Measurements from ENCODE around the gene DPY30. TPM values are rescaled to one million over a fixed set of nuclear protein-coding genes. Genes with fewer than 3 reads are reported as not detected.
A peak's percentile ranks its signal among the peaks of the same experiment; 100 is the strongest.

The DPY30 gene
- polyA plus RNA-seq, 1 of the 3 experiments (the other 2 are of a cell fraction), result 155 TPM

DNA sequence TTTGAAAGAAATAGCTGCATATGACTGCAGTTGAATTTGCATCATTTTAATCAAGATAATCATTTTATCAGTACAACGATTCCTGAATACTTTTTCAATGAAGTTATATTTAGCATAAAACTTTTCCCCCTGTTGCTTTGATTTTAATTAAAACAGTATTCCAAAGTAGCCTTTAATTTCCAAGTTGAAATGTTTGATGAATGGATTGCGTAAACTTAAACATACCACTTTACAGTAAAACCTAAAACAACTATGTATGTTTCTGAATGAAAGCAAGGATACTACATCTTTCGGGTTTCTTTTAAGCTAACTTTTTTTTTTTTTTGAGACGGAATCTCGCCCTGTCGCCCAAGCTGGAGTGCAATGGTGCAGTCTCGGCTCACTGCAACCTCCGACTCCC lies 25.1 kb upstream of the DPY30 start:
- no peaks in the 10 kb centered on the region for H3K9me3 ChIP-seq
- no peak overlapping the region for H2AFZ ChIP-seq (ENCODE audit: low read depth)
- H3K27ac ChIP-seq (ENCODE audit: low read depth in 2 of 2, low read length in 1 of 2), result 0 out of 4 replicates have a peak overlapping the region, but pooled peaks of 1 of the 2 experiments have one; percentile 88
- ChIA-PET POLR2A (interaction anchor here (2.3 to 3.0 kb wide), 2 partner anchors 25 to 101 kb away, joined by 24 to 58 read pairs; partner anchors contain the start of genes DPY30 and SLC30A6), CTCF (interaction anchor here (1.4 to 3.5 kb wide), 5 partner anchors 10 to 101 kb away, joined by 5 to 13 read pairs (median 8); partner anchors contain the start of genes DPY30 and SLC30A6)
- peak overlapping the region; percentile 78 for H3K4me2 ChIP-seq
- peaks cover 9 to 10% of the 10 kb centered on the region in 2 experiments; a peak in 3 of 4 replicates for H3K4me1 ChIP-seq (ENCODE audit: control insufficient read depth in 1 of 2, insufficient read depth in 2 of 2, low read depth in 1 of 2, low read length in 1 of 2)
- H3K27me3 ChIP-seq (ENCODE audit: insufficient read depth), result no peaks in the 10 kb centered on the region
- H4K20me1 ChIP-seq (ENCODE audit: insufficient read depth), result no peaks in the 10 kb centered on the region
- H3K9ac ChIP-seq, result peak overlapping the region; percentile 74; the same call in 1 of the 2 replicates
- DNase-seq, result no peak
- 85% methylated on average over 8 of the region's 8 CpGs for WGBS (ENCODE audit: low lambda C conversion rate)
- H3K36me3 ChIP-seq (replicated peaks in 1 of 2; ENCODE audit: control insufficient read depth in 1 of 2, insufficient read depth in 2 of 2, low read length in 1 of 2), result peaks cover 0 to 4% of the 10 kb centered on the region in 2 experiments
- H3K79me2 ChIP-seq (ENCODE audit: insufficient read depth), result peaks cover 46% of the 10 kb centered on the region
- H3F3A ChIP-seq (replicated peaks; ENCODE audit: insufficient read depth), result peaks cover 7% of the 10 kb centered on the region
- TF ChIP-seq CHD2 (IDR thresholded peaks at IDR 0.05; ENCODE audit: low read length, partially characterized antibody), result no peak
- TF ChIP-seq, protein P1, sequence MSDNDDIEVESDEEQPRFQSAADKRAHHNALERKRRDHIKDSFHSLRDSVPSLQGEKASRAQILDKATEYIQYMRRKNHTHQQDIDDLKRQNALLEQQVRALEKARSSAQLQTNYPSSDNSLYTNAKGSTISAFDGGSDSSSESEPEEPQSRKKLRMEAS (IDR thresholded peaks at IDR 0.05; ENCODE audit: low read depth), result no peak
- no peak for TF ChIP-seq TAF1 (IDR thresholded peaks at IDR 0.05; ENCODE audit: borderline replicate concordance, low read depth, low read length)
- TF ChIP-seq GABPA (IDR thresholded peaks at IDR 0.05; ENCODE audit: low read depth), result no peak
- TF ChIP-seq RAD21 (IDR thresholded peaks at IDR 0.05; ENCODE audit: low read length), result no peak
- no peak for TF ChIP-seq RXRA (IDR thresholded peaks at IDR 0.05; ENCODE audit: borderline replicate concordance, low read depth)
- no peak for TF ChIP-seq ELF1 (IDR thresholded peaks at IDR 0.05)
- TF ChIP-seq, protein P2, sequence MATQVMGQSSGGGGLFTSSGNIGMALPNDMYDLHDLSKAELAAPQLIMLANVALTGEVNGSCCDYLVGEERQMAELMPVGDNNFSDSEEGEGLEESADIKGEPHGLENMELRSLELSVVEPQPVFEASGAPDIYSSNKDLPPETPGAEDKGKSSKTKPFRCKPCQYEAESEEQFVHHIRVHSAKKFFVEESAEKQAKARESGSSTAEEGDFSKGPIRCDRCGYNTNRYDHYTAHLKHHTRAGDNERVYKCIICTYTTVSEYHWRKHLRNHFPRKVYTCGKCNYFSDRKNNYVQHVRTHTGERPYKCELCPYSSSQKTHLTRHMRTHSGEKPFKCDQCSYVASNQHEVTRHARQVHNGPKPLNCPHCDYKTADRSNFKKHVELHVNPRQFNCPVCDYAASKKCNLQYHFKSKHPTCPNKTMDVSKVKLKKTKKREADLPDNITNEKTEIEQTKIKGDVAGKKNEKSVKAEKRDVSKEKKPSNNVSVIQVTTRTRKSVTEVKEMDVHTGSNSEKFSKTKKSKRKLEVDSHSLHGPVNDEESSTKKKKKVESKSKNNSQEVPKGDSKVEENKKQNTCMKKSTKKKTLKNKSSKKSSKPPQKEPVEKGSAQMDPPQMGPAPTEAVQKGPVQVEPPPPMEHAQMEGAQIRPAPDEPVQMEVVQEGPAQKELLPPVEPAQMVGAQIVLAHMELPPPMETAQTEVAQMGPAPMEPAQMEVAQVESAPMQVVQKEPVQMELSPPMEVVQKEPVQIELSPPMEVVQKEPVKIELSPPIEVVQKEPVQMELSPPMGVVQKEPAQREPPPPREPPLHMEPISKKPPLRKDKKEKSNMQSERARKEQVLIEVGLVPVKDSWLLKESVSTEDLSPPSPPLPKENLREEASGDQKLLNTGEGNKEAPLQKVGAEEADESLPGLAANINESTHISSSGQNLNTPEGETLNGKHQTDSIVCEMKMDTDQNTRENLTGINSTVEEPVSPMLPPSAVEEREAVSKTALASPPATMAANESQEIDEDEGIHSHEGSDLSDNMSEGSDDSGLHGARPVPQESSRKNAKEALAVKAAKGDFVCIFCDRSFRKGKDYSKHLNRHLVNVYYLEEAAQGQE (IDR thresholded peaks at IDR 0.05; ENCODE audit: low read depth, low read length), result no peak
- TF ChIP-seq FOXJ3 (CRISPR knock-in tag; IDR thresholded peaks at IDR 0.05), result no peak
- TF ChIP-seq TCF12 (IDR thresholded peaks at IDR 0.05), result no peak
- TF ChIP-seq EP300 (IDR thresholded peaks at IDR 0.05; ENCODE audit: borderline replicate concordance in 1 of 2, low read depth in 1 of 2, low read length in 1 of 2), result no peak
- no peaks in the 10 kb centered on the region for H3K9me2 ChIP-seq
- peak overlapping the region; percentile 65 to 79 for H3K4me3 ChIP-seq (ENCODE audit: low read depth in 2 of 2, low read length in 1 of 2)

DNA sequence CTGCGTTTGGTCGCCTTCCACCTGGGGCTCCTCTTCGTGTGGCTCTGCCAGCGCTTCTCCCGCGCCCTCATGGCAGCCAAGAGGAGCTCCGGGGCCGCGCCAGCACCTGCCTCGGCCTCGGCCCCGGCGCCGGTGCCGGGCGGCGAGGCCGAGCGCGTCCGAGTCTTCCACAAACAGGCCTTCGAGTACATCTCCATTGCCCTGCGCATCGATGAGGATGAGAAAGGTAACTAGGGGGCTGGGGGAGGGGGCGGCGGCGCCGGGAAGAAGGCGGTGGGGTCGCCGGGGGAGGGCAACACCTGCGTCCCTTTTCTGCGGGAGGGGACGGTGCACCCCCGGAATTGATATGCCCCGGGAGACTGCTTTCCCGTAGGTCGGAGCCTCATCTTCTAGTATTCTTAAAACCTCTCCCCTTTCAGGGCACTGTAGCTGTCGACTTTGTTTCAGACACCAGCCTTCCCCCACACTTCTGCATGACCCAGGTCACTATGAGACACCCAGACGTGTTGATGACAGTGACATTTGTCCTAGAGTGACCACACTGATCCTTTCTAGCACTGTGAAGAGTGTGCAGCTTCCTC lies 24.5 kb upstream of the DPY30 start:
- 3% methylated on average over 20 of the region's 40 CpGs for WGBS (ENCODE audit: low lambda C conversion rate)
- H3K9me2 ChIP-seq, result no peaks in the 10 kb centered on the region
- no peaks in the 10 kb centered on the region for H4K20me1 ChIP-seq (ENCODE audit: insufficient read depth)
- H3K79me2 ChIP-seq (ENCODE audit: insufficient read depth), result peaks cover 41% of the 10 kb centered on the region
- ChIA-PET CTCF (interaction anchor here (1.0 to 3.5 kb wide), 8 partner anchors 9 to 102 kb away, joined by 3 to 13 read pairs (median 6); partner anchors contain the start of genes DPY30 and SLC30A6), POLR2A (interaction anchor here (0.6 to 3.0 kb wide), 6 partner anchors 9 to 1201 kb away, joined by 3 to 58 read pairs (median 9); partner anchors contain the start of genes DPY30, MEMO1 and SLC30A6)
- DNase-seq, result peak; percentile 55
- H3K27me3 ChIP-seq (ENCODE audit: insufficient read depth), result no peaks in the 10 kb centered on the region
- peaks cover 7% of the 10 kb centered on the region for H3F3A ChIP-seq (replicated peaks; ENCODE audit: insufficient read depth)
- H3K9me3 ChIP-seq, result no peaks in the 10 kb centered on the region
- H3K4me1 ChIP-seq (ENCODE audit: control insufficient read depth in 1 of 2, insufficient read depth in 2 of 2, low read depth in 1 of 2, low read length in 1 of 2), result peaks cover 9 to 10% of the 10 kb centered on the region in 2 experiments; a peak in 3 of 4 replicates
- H3K36me3 ChIP-seq (replicated peaks in 1 of 2; ENCODE audit: control insufficient read depth in 1 of 2, insufficient read depth in 2 of 2, low read length in 1 of 2), result peaks cover 0 to 3% of the 10 kb centered on the region in 2 experiments
- peak overlapping the region; percentile 66; the same call in 1 of the 2 replicates for H2AFZ ChIP-seq (ENCODE audit: low read depth)
- peak overlapping the region; percentile 65 to 79 for H3K4me3 ChIP-seq (ENCODE audit: low read depth in 2 of 2, low read length in 1 of 2)
- H3K27ac ChIP-seq (ENCODE audit: low read depth in 2 of 2, low read length in 1 of 2), result peak overlapping the region; percentile 85 to 88
- peak overlapping the region; percentile 74 for H3K9ac ChIP-seq
- H3K4me2 ChIP-seq, result peak overlapping the region; percentile 78
- TF ChIP-seq SIN3A (IDR thresholded peaks at IDR 0.05; ENCODE audit: borderline replicate concordance, low read depth, low read length) (no peak), NRF1 (IDR thresholded peaks at IDR 0.05; ENCODE audit: low read depth, low read length) (0 out of 2 replicates have a peak, but pooled peaks have one; percentile 11), YY1 (IDR thresholded peaks at IDR 0.05; ENCODE audit: low read depth) (no peak)
